Amygdala (tissue), 56 donors: ENCODE results near the gene RAB8A.
"Not testable (repeated sequence)": the region's sequence is repeated elsewhere in the genome, so short reads cannot be mapped to it uniquely, and the experiment has no call there.

Experiments used
- DNase-seq, 56 donors: peaks; one replicate each; lab custom pipeline; 2025; lab: John Stamatoyannopoulos, UW

Gene RAB8A

GRCh38 chr19:16106121-16106520 is 5.6 kb upstream of the RAB8A start:
- DNase-seq: no peak

DNA sequence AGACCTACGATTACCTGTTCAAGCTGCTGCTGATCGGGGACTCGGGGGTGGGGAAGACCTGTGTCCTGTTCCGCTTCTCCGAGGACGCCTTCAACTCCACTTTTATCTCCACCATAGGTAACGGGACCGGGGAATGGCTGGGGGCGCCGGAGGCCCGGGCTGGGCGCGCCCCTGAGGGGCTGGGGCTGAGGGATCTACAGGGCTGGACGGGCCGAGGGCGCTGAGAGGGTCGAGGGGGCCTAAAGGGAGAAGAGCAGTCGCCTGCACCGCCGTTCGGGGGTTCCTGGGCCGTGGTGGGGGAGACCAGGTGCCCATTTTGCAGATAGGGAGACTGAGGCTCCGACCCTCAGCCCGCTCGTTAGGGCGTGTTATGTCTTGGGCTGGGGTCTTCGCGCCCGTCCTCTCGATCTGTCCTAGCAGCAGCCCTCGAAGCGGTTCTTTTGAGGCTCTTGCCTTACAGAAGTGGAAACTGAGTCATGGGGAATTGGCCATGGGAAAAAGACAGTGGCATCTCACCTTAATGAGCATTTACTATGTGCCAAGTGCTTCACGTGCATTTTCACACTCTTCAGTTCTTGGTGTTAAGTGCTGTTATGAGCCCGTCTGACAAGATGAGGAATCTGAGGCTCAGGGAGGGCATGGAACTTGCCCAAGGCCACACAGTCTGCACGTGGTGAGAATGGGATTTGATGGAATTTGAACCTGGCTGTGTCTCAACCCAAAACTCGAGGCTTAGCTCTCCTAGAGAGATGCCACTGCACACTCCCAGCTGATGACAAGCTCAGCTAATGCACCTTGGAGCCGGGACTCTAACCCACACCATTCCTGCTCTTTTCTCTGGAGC is 442 bp downstream of the RAB8A start:
- DNase-seq: no peak

DNA sequence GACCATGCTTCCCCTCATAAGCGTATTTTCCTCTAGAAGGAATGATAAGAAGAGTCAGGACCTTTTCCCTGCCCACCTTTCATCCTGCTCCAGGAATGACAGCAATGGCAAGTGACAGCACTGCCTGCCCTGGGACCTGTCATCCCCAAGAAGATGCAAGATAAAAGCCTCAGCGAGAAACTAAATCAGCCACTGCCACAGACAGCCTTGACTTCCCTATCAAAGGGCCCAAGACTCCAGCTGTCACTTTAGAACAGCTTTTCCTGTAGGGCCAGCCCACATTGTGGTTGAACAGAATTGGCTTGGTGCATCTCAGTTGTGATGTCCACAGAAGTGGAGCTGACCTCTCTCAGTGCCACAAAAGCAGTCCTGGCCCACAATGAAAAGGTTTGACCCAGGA is 1.1 kb downstream of the RAB8A start:
- no peak for DNase-seq

DNA sequence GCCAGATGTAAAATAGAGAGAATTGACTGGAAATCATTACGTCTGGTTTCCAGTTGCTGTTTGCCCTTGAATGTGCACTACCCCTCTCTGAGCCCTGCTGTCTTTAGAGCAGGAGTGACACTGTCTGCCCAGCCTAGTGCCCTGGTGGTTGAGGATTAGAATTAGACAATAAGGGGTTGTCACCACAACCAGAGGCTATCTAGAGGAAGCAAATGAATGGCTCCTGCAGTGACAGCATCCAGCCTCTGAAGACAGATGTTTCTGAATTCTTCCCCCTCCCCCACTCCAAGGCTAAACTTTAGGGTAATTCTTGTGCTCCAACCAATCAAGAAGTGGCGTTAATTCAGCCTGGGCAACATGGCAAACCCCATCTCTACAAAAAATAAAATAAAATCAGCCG is 2.0 kb downstream of the RAB8A start:
- no peak for DNase-seq

DNA sequence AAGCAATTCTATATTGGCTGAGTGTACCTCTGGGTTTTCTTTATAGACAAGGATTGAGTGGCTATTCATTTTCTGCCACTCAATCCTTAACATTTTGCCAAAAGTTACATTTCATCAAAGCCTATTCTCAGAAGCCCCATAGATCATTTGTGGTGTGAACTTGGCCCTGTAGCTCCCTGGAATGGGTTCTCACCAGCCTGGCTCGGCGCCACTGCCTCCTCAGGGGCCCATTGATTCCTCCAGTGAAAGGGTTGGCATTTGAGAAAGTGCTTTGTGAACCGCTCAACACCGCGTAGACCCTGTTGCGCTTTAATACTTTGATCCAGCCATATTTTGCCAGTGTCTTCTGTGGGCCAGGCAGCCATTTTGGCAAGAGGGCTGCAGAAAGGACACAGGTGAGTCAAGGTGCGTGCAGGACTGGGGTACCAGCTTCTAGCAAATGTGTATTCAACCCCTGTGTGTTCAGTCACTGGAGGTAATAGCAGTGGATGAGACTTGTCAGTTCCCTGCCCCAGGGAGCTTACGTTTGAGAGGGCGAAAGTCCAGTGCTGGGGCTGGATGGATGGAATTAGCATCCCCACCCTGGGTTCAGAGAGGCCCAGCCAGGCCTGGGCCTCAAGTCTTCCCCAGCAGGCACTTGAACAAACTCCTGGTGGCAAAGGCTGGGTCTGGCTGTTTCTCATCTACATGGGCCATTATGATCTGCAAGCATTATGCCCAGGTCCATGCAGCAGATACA is 3.8 kb downstream of the RAB8A start:
- DNase-seq: peak in 37 of 56 donors; percentile 4 to 71 (median 28)

GRCh38 chr19:16116067-16116466 is 4.4 kb downstream of the RAB8A start:
- DNase-seq: no peak

DNA sequence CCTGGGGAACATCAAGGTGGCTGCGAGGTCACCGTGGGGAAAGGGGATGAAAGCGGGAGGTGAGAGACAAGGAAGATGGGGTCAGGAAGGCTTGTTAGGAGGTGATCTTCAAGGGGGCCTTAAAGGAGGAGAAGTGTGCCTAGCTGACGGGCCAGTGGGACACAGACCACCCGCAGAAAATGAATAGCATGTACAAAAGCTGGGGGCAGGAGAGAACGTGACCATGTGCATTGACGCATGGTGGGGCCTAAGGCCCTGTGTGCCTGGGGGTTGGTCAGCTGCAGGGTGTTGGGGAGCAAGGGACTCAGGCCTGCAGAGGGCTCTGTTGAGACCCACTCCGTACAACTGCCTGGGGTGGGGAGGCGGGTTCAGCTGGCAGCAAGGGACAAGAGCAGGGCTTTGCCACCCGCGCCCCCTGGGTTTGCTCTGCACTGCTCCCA is 5.9 kb downstream of the RAB8A start:
- no peak for DNase-seq

- DNase-seq: peak in 11 of 56 donors; percentile 3 to 33 (median 11)
These were observed 6.9 kb downstream of the RAB8A start for GRCh38 chr19:16118489-16119033.

DNA sequence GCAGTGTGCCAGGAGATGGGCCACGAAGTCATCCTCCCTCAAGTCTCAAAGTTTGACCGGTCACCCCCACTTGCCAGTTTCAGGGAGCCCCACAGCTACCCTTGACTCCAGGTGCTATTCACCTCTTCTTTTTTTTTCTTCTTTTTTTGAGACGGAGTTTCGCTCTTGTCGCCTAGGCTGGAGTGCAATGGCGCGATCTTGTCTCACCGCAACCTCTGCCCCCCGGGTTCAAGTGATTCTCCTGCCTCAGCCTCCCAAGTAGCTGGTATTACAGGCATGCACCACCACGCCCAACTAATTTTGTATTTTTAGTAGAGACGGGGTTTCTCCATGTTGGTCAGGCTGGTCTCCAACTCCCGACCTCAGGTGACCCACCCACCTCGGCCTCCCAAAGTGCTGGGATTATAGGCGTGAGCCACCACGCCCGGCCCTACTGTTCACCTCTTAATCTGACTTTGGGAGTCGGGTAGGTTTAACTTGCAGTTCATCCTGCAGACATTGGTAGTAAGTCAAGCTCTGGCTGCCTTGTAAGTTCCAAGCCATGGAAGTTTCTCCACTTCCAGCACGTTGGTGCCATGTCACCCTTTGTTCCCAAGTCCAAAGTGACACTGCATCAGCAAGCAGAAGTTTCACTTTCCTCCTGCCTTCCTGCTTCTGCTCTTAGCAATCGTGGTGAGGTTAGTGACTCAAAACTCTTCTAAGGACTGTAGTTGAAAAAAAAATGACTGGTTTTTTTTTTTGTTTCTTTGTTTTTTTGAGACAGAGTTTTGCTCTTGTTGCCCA is 7.6 kb downstream of the RAB8A start:
- not testable (repeated sequence) for DNase-seq

DNA sequence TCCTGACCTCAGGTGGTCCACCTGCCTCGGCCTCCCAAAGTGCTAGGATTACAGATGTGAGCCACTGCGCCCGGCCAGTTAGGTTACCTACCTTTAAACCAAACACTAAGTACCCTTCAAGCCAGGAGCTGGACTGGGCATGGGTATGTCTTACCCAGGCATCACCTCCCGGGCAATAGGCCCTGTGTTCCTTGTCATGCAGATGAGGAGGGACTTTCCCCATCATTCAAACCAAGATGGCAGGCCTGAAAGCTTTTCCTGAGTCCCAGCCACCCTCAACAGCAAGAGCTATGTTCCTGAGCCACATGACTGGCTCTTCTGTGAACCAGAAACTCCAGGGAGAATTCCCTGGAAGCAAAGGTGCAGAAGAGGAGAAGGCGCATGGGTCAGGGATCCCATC is 9.5 kb downstream of the RAB8A start:
- no peak for DNase-seq

DNA sequence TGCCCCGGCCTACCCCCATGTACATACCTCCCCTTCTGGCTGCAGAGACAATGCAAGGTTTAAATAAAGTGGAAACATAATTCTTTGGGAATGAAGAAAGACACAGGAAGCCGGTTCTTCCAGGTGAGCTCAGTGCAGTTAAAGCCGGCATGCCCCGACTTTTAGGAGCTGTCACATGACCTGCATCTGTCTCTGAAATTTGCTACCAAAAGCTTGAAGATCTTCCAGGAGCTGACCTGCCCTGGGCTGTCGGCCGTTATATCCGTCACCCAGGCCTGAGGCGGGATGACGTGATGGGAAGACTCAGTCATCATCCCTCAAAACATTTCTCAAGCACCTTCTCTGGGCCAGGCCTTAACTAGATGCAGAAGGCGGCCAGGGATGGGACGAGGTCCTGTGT is 10.3 kb downstream of the RAB8A start:
- DNase-seq: no peak

GRCh38 chr19:16124953-16125352 is 13.3 kb downstream of the RAB8A start:
- DNase-seq: no peak

DNA sequence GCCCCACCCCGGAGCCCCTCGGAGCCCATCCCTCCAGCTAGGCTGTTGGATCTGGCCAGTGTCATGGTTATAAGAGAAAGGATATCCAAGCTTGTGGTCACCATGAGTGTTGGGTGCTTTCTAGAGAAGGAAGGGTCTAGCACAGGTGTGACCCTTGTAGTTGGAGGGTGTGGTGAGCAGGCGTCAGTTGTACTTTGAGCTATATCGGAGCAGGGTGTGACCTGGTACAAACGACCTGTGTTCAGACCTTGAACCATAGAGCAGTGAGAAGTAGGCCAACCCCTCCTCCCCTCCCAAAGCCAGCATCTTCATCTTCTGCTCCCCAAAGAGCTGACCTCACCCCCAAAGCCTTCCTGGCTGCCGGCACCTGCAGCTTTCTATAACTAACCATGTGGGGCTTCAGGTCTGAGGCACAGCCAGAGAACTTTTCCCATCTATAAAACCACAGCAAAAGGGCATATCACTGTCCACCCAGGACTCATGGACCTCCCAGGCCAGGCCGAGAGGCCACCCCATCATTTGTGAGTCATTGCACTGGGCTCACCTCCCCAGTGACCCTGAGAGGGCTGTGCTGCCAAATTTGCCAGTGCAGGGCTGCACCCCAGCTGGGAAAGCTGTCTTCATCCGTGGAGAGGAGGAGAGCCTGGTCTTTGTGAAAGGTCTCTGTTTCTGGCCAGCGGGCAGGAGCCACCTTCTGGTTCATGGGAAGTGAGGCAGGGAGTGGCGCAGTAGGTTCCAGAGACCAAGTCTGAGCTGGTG is 14.2 kb downstream of the RAB8A start:
- no peak for DNase-seq

GRCh38 chr19:16127080-16127479 is 15.4 kb downstream of the RAB8A start:
- DNase-seq: no peak

- no peak for DNase-seq
These were observed 16.2 kb downstream of the RAB8A start for GRCh38 chr19:16127776-16128371.

DNA sequence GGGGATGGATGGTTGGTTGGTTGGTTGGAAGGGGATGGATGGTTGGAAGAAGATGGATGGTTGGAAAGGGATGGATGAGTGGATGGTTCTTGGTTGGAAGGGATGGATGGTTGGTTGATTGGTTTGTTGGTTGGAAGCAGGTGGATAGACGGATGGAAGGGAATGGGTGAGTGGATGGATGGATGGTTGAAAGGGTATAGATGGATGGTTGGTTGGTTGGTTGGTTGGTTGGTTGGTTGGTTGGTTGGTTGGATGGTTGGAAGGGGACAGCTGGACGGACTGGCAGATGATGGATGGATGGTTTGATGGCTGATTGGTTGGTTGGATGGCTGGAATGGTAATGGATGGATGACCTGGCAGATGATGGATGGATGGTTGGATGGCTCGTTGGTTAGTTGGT is 20.0 kb downstream of the RAB8A start:
- DNase-seq: no peak

- DNase-seq: no peak
These were observed 22.1 kb downstream of the RAB8A start for GRCh38 chr19:16133818-16134217.

- DNase-seq: no peak
These were observed 22.8 kb downstream of the RAB8A start for GRCh38 chr19:16134510-16134909.

- peak in 1 of 56 donors; percentile 8 for DNase-seq
These were observed 23.9 kb downstream of the RAB8A start for GRCh38 chr19:16135430-16136127.
